Type B pancreatic cell (in vitro differentiated cells): ENCODE results near the gene FECH. TPM values are rescaled to one million over a fixed set of nuclear protein-coding genes. Genes with fewer than 3 reads are reported as not detected.

Source experiments
- DNase-seq: peaks from one replicate; pipeline ENCODE4 v3.0.0; 2021; ENCODE audit warnings: mixed read lengths; ENCODE audit not compliant: unreplicated experiment; ENCODE audit errors: extremely low spot score
- H3K27ac Mint-ChIP-seq: 2 replicates; pipeline ENCODE4 v1.8.0; 2021; ENCODE audit warnings: mild to moderate bottlenecking, mixed read lengths
- H3K27me3 Mint-ChIP-seq: 2 replicates; pipeline ENCODE4 v1.8.0; 2021; ENCODE audit warnings: mixed read lengths
- H3K36me3 Mint-ChIP-seq: 2 replicates; pipeline ENCODE4 v1.8.0; 2021; ENCODE audit warnings: mixed read lengths
- H3K4me1 Mint-ChIP-seq: one replicate; pipeline ENCODE4 v1.8.0; 2021; ENCODE audit warnings: mixed read lengths; ENCODE audit not compliant: unreplicated experiment
- H3K4me3 Mint-ChIP-seq: 2 replicates; pipeline ENCODE4 v1.8.0; 2021; ENCODE audit warnings: mild to moderate bottlenecking, mixed read lengths
- H3K9me3 Mint-ChIP-seq: 2 replicates; pipeline ENCODE4 v1.8.0; 2021; ENCODE audit warnings: mixed read lengths
- total RNA-seq: library from RNA; stranded (reverse); gene quantifications from 2 replicates; pipeline ENCODE4 v1.2.1, GENCODE V29; 2021; ENCODE audit warnings: low replicate concordance
- TF ChIP-seq, protein P1 (sequence below): fragments of 200-600 bp; sonication (generic); conservative IDR thresholded peaks from 2 replicates; pipeline ENCODE4 v1.5.0; 2021; ENCODE audit warnings: antibody characterized with exemption, mild to moderate bottlenecking

The FECH gene
- total RNA-seq, 1 donor from 2014 or later, result 22.1 TPM

DNA sequence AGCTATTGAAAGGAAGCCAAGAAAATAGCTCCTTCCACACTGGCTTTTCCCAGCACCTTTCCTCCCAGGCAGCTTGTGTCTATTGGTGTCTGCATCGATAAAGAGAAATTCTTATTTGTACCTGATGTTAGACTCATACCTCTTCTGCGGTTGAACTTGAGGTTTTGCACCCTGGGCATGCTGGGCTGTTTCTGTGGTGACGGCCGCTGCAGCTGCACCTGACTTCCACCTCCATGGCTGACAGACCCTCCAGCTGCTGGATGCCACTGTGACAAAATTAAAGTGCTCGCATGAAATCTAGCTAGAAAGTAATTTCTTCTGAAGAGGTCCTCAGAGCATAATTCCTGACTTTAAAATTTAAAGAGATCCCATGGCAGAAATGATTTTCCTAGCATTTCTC lies 6.6 kb downstream of the FECH start:
- TF ChIP-seq, protein P1, sequence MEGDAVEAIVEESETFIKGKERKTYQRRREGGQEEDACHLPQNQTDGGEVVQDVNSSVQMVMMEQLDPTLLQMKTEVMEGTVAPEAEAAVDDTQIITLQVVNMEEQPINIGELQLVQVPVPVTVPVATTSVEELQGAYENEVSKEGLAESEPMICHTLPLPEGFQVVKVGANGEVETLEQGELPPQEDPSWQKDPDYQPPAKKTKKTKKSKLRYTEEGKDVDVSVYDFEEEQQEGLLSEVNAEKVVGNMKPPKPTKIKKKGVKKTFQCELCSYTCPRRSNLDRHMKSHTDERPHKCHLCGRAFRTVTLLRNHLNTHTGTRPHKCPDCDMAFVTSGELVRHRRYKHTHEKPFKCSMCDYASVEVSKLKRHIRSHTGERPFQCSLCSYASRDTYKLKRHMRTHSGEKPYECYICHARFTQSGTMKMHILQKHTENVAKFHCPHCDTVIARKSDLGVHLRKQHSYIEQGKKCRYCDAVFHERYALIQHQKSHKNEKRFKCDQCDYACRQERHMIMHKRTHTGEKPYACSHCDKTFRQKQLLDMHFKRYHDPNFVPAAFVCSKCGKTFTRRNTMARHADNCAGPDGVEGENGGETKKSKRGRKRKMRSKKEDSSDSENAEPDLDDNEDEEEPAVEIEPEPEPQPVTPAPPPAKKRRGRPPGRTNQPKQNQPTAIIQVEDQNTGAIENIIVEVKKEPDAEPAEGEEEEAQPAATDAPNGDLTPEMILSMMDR, result no peak
- no peak for DNase-seq
- Mint-ChIP-seq H3K4me3 (no peak overlapping the region), H3K36me3 (peaks cover 23% of the 10 kb centered on the region), H3K27me3 (no peaks in the 10 kb centered on the region), H3K9me3 (no peaks in the 10 kb centered on the region), H3K4me1 (no peaks in the 10 kb centered on the region), H3K27ac (no peak overlapping the region)

DNA sequence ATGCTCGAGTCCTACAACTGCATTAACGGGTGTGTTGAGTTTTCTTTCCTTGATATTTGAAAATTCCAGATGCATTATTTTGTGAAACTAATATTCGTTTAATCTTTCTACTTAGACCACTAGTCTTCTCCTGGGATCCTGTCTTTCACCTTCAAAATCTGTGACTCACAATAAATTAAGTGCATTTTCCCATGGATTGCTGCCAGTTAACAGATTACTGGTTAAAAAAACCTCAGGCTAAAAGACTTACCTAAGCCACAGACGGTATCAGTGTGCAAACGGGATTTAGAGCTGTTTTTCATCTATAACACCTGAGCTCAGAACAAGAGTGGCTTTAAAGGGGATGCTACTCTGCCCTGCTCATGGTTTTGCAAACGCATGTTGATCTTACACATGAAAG lies 10.2 kb downstream of the FECH start:
- DNase-seq, result no peak
- H3K4me3 Mint-ChIP-seq, result no peak overlapping the region
- peaks cover 37% of the 10 kb centered on the region for H3K36me3 Mint-ChIP-seq
- no peaks in the 10 kb centered on the region for H3K4me1 Mint-ChIP-seq
- TF ChIP-seq, protein P1, result no peak
- H3K27me3 Mint-ChIP-seq, result no peaks in the 10 kb centered on the region
- H3K27ac Mint-ChIP-seq, result no peak overlapping the region
- H3K9me3 Mint-ChIP-seq, result no peaks in the 10 kb centered on the region

DNA sequence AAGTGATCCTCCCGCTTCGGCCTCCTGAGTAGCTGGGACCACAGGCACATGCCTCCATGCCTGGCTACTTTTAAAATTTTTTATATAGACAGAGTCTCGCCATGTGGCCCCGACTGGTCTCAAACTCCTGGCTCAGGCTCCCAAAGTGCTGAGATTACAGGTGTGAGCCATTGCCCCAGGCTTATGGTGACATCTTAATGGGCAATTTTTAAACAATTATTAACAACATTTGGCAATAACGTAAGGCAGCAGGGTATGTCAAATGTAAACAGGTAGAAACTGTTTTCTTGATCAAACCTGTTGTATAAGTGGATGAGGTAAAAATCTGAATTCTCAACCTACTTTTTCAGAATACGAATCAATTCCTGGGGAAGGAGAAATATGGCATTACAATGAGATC lies 11.0 kb downstream of the FECH start:
- no peak for DNase-seq
- Mint-ChIP-seq H3K27me3 (no peaks in the 10 kb centered on the region), H3K4me1 (no peaks in the 10 kb centered on the region), H3K36me3 (peaks cover 43% of the 10 kb centered on the region), H3K9me3 (no peaks in the 10 kb centered on the region), H3K4me3 (no peak overlapping the region), H3K27ac (no peak overlapping the region)
- TF ChIP-seq, protein P1, result no peak

DNA sequence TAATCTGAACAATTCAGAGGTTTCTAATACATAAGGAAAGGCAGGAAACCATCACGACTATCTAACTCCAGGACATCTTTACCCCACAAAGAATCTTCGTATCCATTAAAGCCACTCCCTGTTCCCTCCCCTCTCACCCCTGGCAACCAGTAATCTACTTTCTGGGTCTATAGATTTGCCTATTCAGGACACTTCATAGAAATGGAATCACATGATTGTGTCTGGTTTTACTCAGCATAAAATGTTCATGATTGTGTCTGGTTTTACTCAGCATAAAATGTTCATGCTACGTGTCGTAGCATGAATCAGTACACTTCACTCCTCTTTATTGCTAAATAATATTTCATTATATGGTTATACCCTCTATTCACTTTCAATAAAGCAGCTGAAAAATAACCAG lies 11.6 kb downstream of the FECH start:
- DNase-seq, result no peak
- Mint-ChIP-seq H3K4me3 (no peak overlapping the region), H3K27me3 (no peaks in the 10 kb centered on the region), H3K9me3 (no peaks in the 10 kb centered on the region), H3K4me1 (no peaks in the 10 kb centered on the region), H3K36me3 (peaks cover 43% of the 10 kb centered on the region), H3K27ac (no peak overlapping the region)
- TF ChIP-seq, protein P1, result no peak

DNA sequence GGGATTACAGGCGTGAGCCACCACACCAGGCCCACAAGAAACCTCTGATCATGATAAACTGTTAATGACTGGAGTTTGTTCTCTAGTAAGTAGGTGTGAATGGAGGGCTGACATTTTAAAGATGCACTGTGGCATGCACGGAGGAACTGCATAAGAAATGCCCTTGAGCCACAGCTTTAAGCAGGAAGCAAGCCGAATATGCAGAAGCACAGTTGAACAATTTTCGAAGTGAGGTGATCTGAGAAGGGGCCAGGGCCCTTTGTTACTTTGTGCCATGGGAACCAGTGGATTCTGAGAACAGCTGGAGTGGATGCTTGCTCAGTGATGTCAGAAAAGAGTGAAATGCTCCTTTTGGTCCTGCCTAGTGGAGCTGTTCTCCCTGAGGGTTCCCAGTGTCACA lies 16.3 kb downstream of the FECH start:
- Mint-ChIP-seq H3K4me3 (no peak overlapping the region), H3K27ac (no peak overlapping the region), H3K9me3 (no peaks in the 10 kb centered on the region), H3K27me3 (no peaks in the 10 kb centered on the region), H3K36me3 (peaks cover 42% of the 10 kb centered on the region), H3K4me1 (no peaks in the 10 kb centered on the region)
- TF ChIP-seq, protein P1, result no peak
- no peak for DNase-seq

DNA sequence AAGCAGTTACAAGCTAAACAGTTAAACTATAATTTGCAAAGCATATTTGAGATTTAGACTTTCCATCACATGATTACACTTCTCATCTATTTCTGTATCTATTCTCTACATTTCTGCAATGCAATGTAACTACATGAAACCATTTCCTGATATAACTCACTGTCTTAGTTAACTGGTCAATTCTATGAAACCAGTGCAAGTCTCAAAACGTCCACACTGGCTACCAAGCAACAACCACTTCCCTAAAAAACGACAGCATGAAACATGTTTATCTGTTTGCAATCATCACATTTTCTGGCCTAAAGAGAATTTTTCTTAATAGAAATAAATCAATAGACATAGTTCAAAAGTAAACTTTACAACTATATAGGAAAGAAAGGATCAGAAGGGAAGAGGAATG lies 17.4 kb downstream of the FECH start:
- Mint-ChIP-seq H3K9me3 (no peaks in the 10 kb centered on the region), H3K27me3 (no peaks in the 10 kb centered on the region), H3K4me3 (no peak overlapping the region), H3K36me3 (peaks cover 43% of the 10 kb centered on the region), H3K4me1 (no peaks in the 10 kb centered on the region), H3K27ac (no peak overlapping the region)
- no peak for DNase-seq
- TF ChIP-seq, protein P1, result no peak
